Tibial nerve (tissue), 3 donors: ENCODE results near the gene PKNOX2.

Experiments used
- CTCF ChIP-seq, 5 experiments: fragments of 200-600 bp in 3 of 5; fragments of 450-650 bp in 2 of 5; sonication (generic) in 3 of 5; IDR thresholded peaks; one replicate each; pipeline ENCODE4 v1.5.1; 2016 to 2019; ENCODE audit warnings: antibody characterized with exemption in 5 of 5, mild to moderate bottlenecking in 3 of 5, moderate library complexity in 2 of 5
- POLR2A ChIP-seq, 2 donors: fragments of 450-650 bp; IDR thresholded peaks; one replicate each; pipeline ENCODE4 v1.6.1; 2017; ENCODE audit warnings: antibody characterized with exemption in 2 of 2, mild to moderate bottlenecking in 2 of 2, moderate library complexity in 2 of 2

- no peak for TF ChIP-seq CTCF (IDR thresholded peaks at IDR 0.05)
- TF ChIP-seq POLR2A (IDR thresholded peaks at IDR 0.05) = no peak
Measured at GRCh38 chr11:125435461-125436238, 271.1 kb downstream of the PKNOX2 start.
